RWPE2 (cell line): ENCODE data around the gene TTC28.

Experiments
- ATAC-seq: fragments of 200-7000 bp; cut with Tn5 transposase; 3 replicates; pipeline ENCODE4 v1.9.1; 2021; ENCODE audit warnings: low read depth
- DNase-seq: peaks from one replicate; pipeline ENCODE4 v3.0.0-alpha.2; 2020; ENCODE audit warnings: low spot score
- H3K27ac ChIP-seq: fragments of 450-650 bp; 2 replicates; pipeline ENCODE4 v1.5.1; 2017; ENCODE audit warnings: mild to moderate bottlenecking; ENCODE audit not compliant: poor library complexity, severe bottlenecking
- H3K27me3 ChIP-seq: fragments of 250-450 bp; sonication (Bioruptor Pico); 2 replicates; pipeline ENCODE4 v1.5.1; 2021; ENCODE audit warnings: mild to moderate bottlenecking, moderate library complexity; ENCODE audit not compliant: insufficient read depth, poor library complexity, severe bottlenecking
- H3K36me3 ChIP-seq: fragments of 250-450 bp; sonication (Bioruptor Pico); 2 replicates; pipeline ENCODE4 v1.5.1; 2020; ENCODE audit warnings: low read depth, mild to moderate bottlenecking, moderate library complexity
- H3K4me1 ChIP-seq: fragments of 250-450 bp; sonication (Bioruptor Pico); 2 replicates; pipeline ENCODE4 v1.5.1; 2021; ENCODE audit warnings: mild to moderate bottlenecking, moderate library complexity; ENCODE audit not compliant: insufficient read depth, poor library complexity, severe bottlenecking
- H3K4me3 ChIP-seq: fragments of 250-450 bp; sonication (Bioruptor Pico); 2 replicates; pipeline ENCODE4 v1.5.1; 2021; ENCODE audit warnings: mild to moderate bottlenecking, moderate library complexity; ENCODE audit not compliant: severe bottlenecking
- H3K9me3 ChIP-seq: fragments of 250-450 bp; sonication (Bioruptor Pico); 2 replicates; pipeline ENCODE4 v1.5.1; 2021; ENCODE audit warnings: mild to moderate bottlenecking, moderate library complexity; ENCODE audit not compliant: severe bottlenecking
- TF ChIP-seq, protein P1 (sequence below): fragments of 450-650 bp; IDR thresholded peaks from one replicate; pipeline ENCODE4 v1.5.1; 2017; ENCODE audit warnings: mild to moderate bottlenecking, moderate library complexity; ENCODE audit not compliant: poor library complexity, severe bottlenecking

Gene TTC28

GRCh38 chr22:27985323-27986275 lies 694.0 kb downstream of the TTC28 start:
- Histone ChIP-seq H3K36me3 (no peaks in the 10 kb centered on the region), H3K4me3 (no peak overlapping the region), H3K27me3 (no peaks in the 10 kb centered on the region), H3K9me3 (no peaks in the 10 kb centered on the region), H3K27ac (no peak overlapping the region), H3K4me1 (no peaks in the 10 kb centered on the region)
- ATAC-seq (no peak), DNase-seq (no peak)
- TF ChIP-seq, protein P1, sequence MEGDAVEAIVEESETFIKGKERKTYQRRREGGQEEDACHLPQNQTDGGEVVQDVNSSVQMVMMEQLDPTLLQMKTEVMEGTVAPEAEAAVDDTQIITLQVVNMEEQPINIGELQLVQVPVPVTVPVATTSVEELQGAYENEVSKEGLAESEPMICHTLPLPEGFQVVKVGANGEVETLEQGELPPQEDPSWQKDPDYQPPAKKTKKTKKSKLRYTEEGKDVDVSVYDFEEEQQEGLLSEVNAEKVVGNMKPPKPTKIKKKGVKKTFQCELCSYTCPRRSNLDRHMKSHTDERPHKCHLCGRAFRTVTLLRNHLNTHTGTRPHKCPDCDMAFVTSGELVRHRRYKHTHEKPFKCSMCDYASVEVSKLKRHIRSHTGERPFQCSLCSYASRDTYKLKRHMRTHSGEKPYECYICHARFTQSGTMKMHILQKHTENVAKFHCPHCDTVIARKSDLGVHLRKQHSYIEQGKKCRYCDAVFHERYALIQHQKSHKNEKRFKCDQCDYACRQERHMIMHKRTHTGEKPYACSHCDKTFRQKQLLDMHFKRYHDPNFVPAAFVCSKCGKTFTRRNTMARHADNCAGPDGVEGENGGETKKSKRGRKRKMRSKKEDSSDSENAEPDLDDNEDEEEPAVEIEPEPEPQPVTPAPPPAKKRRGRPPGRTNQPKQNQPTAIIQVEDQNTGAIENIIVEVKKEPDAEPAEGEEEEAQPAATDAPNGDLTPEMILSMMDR: no peak

GRCh38 chr22:27984723-27985122 lies 694.9 kb downstream of the TTC28 start:
- TF ChIP-seq, protein P1: no peak

GRCh38 chr22:27984001-27984695 lies 695.5 kb downstream of the TTC28 start:
- TF ChIP-seq, protein P1: no peak
- no peak overlapping the region for H3K4me3 ChIP-seq
- no peaks in the 10 kb centered on the region for H3K36me3 ChIP-seq
- no peaks in the 10 kb centered on the region for H3K4me1 ChIP-seq
- no peak for DNase-seq
- H3K9me3 ChIP-seq: no peaks in the 10 kb centered on the region
- no peaks in the 10 kb centered on the region for H3K27me3 ChIP-seq
- ATAC-seq: no peak
- H3K27ac ChIP-seq: no peak overlapping the region

More at GRCh38 chr22:27984723-27985122, 694.9 kb downstream of the TTC28 start:
- Histone ChIP-seq H3K27ac (no peak overlapping the region), H3K9me3 (no peaks in the 10 kb centered on the region), H3K36me3 (no peaks in the 10 kb centered on the region), H3K4me1 (no peaks in the 10 kb centered on the region), H3K4me3 (no peak overlapping the region), H3K27me3 (no peaks in the 10 kb centered on the region)
- no peak for ATAC-seq
- DNase-seq: no peak

GRCh38 chr22:27983361-27983791 lies 696.3 kb downstream of the TTC28 start:
- Histone ChIP-seq H3K9me3 (no peaks in the 10 kb centered on the region), H3K4me3 (no peak overlapping the region), H3K27ac (no peak overlapping the region), H3K4me1 (no peaks in the 10 kb centered on the region), H3K27me3 (no peaks in the 10 kb centered on the region), H3K36me3 (no peaks in the 10 kb centered on the region)
- TF ChIP-seq, protein P1: no peak
- ATAC-seq (no peak), DNase-seq (no peak)
